Astrocyte of the cerebellum (primary cell): ENCODE data around the gene CD34.

Experiments
- DNase-seq: peaks from one replicate; pipeline ENCODE4 v3.0.0-alpha.2; 2011; ENCODE audit warnings: low read depth
- H3K4me3 ChIP-seq: 2 replicates; pipeline ENCODE4 v1.5.1; 2011; ENCODE audit warnings: mild to moderate bottlenecking, low read depth, low read length, moderate library complexity
- in situ Hi-C: cut with HindIII; loops from 2 replicates; pipeline ENCODE4 v1.10.0; 2017; ENCODE audit warnings: low sequenced_read_pairs
- TF ChIP-seq, protein P1 (sequence below): IDR thresholded peaks from 2 replicates; pipeline ENCODE4 v1.5.1; 2012; ENCODE audit warnings: low read length, low read depth, moderate library complexity, mild to moderate bottlenecking; ENCODE audit errors: missing control alignments

CD34 gene, protein sequence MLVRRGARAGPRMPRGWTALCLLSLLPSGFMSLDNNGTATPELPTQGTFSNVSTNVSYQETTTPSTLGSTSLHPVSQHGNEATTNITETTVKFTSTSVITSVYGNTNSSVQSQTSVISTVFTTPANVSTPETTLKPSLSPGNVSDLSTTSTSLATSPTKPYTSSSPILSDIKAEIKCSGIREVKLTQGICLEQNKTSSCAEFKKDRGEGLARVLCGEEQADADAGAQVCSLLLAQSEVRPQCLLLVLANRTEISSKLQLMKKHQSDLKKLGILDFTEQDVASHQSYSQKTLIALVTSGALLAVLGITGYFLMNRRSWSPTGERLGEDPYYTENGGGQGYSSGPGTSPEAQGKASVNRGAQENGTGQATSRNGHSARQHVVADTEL

DNA sequence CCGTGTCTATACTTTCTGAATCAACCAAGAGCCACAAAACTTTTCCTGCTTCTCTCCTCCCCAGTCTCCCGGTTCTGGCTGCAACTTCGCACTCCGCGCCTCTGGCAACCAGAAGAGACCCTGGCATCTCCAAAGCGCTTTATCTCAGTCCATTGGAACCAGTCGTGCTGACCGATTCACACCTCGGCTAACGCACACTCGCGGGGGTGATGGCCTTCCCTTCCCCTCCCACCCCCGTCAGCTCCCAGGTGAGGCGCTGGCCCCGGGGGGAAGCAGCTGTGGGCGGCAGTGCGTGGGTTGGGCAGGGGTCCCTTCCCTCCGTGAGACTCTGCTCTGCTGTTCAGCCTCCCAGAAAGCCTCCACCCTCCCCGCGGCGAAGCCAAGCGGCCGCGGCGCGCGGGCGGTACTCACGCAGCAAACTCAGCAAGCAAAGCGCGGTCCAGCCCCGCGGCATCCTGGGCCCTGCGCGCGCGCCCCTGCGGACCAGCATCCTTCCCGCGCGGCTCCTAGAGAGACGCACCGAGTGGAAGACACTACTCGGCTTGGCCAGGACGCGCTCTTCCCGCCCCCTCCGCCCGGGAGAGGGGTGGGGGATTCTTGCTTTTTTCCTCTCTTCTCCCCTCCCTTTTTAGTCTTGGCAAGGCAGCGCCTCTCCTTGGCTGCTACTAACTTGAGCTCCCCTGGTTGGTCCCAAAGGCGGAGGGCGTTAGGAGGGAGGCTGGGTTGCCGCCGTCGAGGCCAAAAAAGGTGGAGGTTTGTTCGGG, at the start of gene CD34:
Gene CD34 (minus strand): TSS at position 535 of the 764 bp plus-strand sequence. CDS start 45 bp downstream, at position 490.
- TF ChIP-seq, protein P1, sequence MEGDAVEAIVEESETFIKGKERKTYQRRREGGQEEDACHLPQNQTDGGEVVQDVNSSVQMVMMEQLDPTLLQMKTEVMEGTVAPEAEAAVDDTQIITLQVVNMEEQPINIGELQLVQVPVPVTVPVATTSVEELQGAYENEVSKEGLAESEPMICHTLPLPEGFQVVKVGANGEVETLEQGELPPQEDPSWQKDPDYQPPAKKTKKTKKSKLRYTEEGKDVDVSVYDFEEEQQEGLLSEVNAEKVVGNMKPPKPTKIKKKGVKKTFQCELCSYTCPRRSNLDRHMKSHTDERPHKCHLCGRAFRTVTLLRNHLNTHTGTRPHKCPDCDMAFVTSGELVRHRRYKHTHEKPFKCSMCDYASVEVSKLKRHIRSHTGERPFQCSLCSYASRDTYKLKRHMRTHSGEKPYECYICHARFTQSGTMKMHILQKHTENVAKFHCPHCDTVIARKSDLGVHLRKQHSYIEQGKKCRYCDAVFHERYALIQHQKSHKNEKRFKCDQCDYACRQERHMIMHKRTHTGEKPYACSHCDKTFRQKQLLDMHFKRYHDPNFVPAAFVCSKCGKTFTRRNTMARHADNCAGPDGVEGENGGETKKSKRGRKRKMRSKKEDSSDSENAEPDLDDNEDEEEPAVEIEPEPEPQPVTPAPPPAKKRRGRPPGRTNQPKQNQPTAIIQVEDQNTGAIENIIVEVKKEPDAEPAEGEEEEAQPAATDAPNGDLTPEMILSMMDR: no peak
- H3K4me3 ChIP-seq: peak within 1 kb of the TSS; percentile 39
- DNase-seq: no peak
- in situ Hi-C loops: no loop called here

DNA sequence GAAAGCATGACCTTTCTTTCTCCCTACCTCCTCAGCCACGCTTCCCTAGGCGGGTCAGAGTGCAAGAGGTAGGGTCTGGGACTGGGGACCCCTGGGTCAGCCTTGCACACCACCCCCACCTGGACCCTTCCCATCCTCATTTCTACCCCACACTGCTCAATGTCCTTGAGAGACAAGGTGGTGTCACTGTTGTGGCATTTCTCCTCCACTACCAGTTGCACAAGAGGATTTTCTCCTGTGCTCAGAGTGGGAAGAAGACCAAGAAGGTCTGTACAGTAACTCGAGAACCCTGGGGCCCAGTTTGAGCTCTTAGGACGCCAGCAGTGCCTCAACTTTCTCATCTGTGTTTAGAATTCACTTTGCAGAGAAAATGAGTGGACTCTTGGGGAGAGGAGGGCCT, 49.4 kb upstream of the CD34 start:
- in situ Hi-C loops: no loop called here
- TF ChIP-seq, protein P1: no peak
- H3K4me3 ChIP-seq: no peak overlapping the region
- DNase-seq: no peak

DNA sequence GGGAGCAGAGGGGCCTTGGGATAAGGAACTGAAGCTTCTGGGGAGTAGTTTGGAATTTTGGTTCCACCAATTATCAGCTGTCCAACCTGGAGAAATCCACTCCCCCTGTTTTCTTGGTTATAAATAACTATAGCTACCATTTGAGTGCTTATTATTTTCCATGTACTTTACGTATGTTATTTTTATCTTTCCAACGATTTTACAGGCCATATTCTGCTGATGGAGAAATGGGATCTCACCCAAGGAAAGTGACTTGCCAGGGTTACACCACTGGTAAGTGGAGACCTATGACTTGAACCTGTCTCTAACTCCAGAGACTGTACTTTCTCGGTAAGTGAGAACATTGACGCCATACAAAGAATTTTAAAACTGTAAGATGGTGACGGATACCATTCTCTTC, 49.0 kb upstream of the CD34 start:
- in situ Hi-C loops: no loop called here
- H3K4me3 ChIP-seq: no peak overlapping the region
- DNase-seq: no peak
- TF ChIP-seq, protein P1: no peak

DNA sequence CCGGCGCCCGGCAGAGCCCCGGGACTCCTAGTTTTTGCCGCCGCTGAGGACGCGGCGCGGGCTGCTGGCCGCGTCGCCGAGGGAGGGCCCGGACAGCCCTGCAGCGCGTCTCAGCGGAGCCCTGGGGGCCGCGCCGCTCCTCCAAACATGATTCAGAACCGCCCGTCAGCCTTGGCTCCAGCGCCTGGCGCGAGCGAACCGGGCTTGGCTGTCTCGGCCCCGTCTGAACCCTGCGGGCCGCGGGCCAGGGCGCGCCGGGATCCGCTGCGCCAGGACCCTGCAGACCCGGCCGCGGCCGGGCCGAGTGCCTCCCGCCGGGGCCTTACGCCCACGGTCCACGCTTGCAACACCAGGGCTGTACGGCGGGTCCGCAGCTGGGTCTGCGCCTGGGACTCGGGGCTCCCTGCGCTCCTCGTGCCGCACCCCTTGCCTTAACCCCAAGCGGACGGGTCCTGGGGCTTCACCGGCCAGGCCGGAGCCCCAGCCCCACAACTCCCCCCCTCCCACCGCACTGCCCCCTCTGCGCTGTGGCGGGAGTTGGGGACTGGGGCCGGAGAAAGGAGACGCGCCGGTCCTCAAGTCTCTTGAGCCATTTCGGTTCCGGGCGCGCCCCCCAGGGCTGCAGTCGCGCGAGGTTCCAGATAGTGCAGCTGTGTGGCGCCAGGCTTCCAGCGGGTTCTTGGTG, 48.4 kb upstream of the CD34 start:
- DNase-seq: no peak

DNA sequence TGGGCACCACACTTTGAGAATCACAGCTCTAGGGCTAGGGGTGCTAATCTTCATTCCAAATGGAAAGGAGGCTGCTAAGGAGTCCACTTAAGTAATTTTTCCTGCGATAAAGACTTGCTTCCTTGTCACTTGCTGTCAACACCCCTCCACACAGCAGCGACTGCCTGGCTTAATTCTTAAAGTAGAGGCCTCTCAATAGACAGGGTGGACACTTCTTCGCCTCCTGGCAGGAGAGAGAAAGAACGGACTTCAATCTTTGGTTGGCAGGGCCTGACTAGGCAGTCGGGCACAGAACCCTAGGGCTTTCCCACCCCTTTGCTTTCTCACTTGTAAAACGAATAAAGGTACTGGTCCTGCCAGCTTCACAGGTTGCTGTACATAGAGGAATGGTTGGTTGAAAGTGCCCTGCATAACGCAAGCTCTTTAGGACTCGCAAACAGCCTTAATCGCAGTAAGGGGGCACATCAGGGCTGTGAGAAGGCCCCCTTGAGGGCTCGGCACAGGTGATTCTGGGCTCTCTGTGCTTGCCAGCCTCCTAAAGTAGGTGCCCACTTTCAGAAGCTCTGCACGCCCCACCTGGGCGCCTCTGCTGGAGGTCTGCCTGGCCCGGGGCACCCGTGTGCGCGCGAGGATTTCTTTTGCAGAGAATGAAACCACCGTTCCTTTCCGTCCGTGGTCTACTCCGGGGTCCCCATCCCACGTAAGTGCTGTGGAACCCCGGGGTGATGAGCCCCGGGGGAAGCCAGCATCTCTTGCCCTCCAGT, 47.6 kb upstream of the CD34 start:
- H3K4me3 ChIP-seq: peak overlapping the region; percentile 41
- no peak for DNase-seq
- in situ Hi-C loops: no loop called here
- TF ChIP-seq, protein P1: no peak

More for the DNA sequence above, 48.4 kb upstream of the CD34 start:
- peak overlapping the region; percentile 41 for H3K4me3 ChIP-seq
- in situ Hi-C loops: no loop called here
- TF ChIP-seq, protein P1: no peak

DNA sequence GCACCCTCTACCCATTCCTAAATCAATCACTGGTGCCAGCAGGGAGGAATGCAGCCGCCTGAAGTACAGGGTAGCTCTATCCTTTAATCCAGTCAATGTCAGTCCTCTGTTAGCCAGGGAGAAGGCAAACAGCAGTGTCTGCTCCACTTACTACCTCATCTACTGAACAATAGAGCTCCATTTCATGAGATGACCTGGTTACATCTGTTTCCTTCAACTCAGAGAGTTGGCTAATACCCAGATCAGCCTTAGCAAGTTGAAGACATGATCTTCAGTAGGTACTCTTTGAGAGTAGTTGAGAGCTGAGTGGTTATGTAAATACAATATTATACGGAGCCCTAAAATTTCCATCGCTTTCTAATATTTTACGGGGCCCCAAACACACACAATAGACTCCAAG, 46.1 kb upstream of the CD34 start:
- H3K4me3 ChIP-seq: no peak overlapping the region
- TF ChIP-seq, protein P1: no peak
- in situ Hi-C loops: no loop called here
- DNase-seq: no peak
